Measurements from ENCODE around the gene RNF34. TPM values are rescaled to one million over a fixed set of nuclear protein-coding genes. Genes with fewer than 3 reads are reported as not detected.

Gene RNF34
- 20.0 and 28.8 TPM in 2 replicates for total RNA-seq

DNA sequence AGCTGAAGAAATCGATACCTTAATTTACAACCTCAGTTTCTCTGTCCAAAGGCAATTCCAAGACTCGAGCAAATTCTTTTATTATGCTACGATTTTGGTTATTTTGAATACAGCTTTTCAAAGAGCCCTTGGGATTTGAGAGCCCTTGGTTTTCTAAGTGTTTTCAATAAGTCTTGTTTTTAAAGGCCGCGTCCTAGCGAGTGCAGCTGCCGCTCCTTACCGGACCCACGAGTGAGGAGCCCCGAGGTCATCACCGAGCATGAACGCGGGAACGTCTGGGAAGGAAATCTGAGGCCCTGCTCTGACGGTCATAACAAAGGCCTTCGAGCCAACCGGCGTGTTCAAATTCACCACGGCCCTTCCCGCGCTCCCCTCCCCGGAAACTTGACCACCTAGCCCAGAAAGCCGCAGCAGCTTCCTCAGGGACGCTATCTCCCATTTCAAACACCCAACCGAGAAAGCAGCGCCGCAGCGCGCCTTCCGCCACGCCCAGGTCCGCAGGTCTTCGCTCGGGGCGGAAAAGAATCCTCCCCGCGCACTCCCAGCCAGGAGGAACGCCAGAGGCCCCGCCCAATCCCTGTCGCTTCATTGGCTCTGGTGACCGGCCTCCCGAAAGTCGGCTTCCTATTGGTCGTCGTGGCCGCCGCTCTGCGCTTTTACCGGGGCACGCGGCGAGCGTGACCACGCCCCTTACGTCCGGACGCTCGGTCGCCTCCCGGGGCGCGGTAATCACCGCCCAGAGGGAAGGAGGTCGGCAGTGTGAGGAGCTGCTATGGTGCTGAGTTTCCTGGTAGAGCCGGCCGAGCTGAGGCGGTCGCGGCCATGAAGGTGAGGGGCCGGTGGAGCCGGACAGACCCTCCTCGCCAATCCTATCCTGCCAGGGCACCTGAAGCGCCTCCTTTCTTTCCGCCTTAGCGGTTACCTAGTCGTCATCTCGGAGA lies at the start of gene RNF34:
RNF34 (plus strand) TSS at position 728 of the 941 bp plus-strand sequence; CDS start at position 823, 95 bp downstream.

GRCh38 chr12:121351820-121352681 lies 47.9 kb upstream of the RNF34 start, which contains the start of gene ANAPC5:
TSS of gene ANAPC5 (minus strand) at chr12:121352411. CDS start at chr12:121352340, 71 bp downstream.

Other genes with a start within 250 kb of the RNF34 start
- gene P2RX4, start 190.0 kb upstream of the RNF34 start, total RNA-seq, result 11.0 and 14.4 TPM in 2 replicates
- 23.3 and 26.2 TPM in 2 replicates for gene CAMKK2, start 103.4 kb upstream of the RNF34 start, total RNA-seq
- 70.8 and 84.2 TPM in 2 replicates for gene ANAPC5, start 47.7 kb upstream of the RNF34 start, total RNA-seq
- gene KDM2B, start 180.9 kb downstream of the RNF34 start, total RNA-seq, result 13.3 and 20.2 TPM in 2 replicates
- gene ORAI1, start 226.4 kb downstream of the RNF34 start, total RNA-seq, result 5.2 and 5.3 TPM in 2 replicates

Data from cardiac ventricle fibroblast (primary cell).